HPDE6-E6E7 (cell line): ENCODE results near the gene RAF1.

Source experiments
- DNase-seq: peaks from one replicate; pipeline ENCODE4 v3.0.0; 2011; ENCODE audit warnings: missing footprints; ENCODE audit errors: extremely low spot score

The RAF1 gene

GRCh38 chr3:12591997-12592715 lies 71.8 kb downstream of the RAF1 start:
- no peak for DNase-seq

DNA sequence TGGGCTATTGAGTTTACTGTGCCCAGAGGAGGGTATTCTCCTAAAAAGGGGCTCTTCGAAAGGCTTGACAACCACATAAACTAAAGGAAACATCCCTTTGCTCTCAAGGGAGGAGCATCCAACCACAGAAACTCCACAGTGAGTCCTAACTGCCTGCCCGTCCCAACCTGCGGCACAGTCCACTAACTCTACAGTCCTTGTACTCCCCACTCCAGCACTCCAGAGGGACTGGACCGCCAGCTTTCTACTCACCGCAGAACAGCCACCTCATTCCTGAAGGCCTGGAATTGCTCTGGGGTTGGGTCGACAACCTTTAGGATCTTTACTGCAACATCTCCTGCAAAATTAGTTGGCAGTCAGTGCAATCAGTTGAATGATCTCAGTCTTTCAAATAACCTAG lies 72.5 kb downstream of the RAF1 start:
- DNase-seq, result no peak

- no peak for DNase-seq
Observed at GRCh38 chr3:12590096-12590495, 73.8 kb downstream of the RAF1 start.

GRCh38 chr3:12588039-12589009 lies 75.6 kb downstream of the RAF1 start:
- DNase-seq, result peak; percentile 1

DNA sequence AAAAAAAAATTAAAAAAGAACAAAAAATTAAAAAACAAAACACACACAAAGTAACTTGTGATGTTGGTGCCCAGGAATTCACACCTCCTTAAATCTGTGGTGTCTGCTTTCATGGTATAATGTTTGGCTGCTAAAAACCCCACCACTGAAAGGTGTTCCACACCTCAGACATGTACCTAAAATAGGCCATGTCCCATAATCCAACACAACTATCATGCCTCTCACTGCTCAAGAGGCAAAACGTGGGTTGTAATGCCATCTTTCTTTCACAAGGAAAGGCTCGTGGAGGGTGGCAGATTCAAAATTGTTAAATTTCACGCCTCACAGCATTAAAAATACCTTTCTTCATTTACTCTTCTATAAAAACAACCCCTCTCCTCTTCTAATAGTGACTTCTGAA lies 77.5 kb downstream of the RAF1 start:
- DNase-seq, result no peak

DNA sequence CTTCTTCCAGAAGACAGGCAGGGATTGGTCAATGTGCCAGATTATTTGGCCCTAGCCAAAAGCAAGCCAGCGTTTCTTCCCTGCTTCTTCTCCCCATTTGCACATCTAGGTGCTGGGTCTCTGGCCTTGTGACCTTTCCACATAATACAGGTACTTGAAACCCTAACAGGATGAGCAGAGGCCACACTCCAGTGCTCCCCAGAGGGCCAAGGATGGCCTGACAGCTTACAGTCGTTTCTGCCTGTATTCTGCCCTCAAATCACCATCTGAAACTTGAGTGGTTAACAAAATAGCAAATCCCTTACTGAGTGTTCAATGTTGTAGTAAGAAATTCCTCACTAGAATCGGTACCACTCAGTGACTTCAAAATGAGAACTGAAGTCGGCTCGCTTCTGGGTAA lies 77.9 kb downstream of the RAF1 start:
- no peak for DNase-seq

DNA sequence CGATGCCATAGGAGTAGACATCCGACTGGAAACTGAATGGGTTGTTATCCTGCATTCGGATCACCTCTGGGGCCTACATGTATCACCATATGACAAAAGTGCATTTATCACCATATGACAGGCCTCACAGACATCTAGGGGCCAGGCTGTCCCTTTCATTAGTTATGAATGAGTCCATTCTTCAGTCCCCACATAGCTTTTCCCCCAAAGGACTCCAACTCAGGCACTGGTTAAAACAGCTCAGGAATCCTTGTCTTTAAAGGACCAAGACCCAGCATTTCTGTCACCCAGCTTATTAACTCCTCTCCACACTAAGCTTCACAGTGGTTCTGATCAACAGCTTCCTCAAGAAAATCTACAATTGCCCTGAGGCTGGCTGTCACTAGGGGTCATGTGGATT lies 78.7 kb downstream of the RAF1 start:
- no peak for DNase-seq

DNA sequence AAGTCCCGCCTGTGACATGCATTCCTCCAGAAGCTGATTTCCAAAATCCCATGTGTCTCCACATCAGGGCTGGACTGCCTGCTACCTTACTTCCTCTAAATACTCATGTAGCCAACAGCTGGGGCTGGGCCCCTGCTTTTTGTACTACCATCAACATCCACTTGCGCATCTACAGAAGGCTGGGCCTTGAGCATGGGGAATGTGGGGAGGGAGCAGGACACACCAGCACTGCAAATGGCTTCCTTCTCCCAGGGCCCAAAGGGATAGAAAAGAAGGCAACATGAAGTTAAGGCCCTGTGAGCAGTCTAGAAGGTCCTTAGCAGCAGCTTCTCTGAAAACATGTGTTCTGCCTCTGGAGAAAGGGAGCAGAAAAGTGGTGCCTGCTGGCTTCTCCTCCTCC lies 79.8 kb downstream of the RAF1 start:
- no peak for DNase-seq

GRCh38 chr3:12583280-12583679 lies 80.6 kb downstream of the RAF1 start:
- DNase-seq, result no peak

GRCh38 chr3:12582730-12583129 lies 81.2 kb downstream of the RAF1 start:
- no peak for DNase-seq

DNA sequence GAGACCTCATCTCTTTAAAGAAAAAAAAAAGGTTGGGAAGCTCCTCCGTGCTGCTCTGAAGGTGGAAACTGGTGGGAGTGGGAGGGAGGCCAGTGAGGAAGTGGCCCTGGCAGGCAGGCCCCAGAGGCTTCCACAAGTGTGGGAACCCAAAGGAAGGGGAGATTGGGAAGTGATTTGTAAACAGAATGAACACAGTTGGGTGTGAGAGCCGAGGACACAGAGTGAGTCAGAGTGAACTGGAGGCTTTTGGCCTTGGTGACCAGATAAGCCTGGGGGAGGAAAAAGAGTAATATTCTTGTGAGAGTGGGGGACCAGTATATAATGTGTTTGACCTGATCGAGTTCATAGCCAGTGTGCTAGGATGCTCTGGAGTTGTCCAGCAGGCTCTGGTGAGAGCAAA lies 84.0 kb downstream of the RAF1 start:
- no peak for DNase-seq

- no peak for DNase-seq
Observed at GRCh38 chr3:12579456-12579855, 84.5 kb downstream of the RAF1 start.

DNA sequence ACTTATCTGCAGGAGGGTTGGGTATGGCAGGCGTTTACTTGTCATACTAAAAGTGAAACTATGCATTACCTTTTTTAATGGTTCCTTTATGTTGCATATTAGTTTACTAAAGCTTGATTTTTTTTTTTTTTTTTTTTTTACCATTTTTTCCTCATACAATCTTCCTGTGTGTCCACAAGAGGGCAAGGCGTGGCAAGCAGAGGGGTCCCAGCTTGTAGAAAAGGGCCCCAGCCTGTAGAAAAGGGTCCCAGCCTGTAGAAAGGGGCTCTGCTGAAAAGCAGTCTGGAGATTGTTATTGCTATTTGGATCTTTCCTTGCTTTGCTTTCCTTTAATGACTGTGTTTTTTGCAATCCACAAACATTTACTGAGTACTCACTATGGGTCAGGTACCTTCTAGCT lies 85.2 kb downstream of the RAF1 start:
- DNase-seq, result no peak

- no peak for DNase-seq
Observed at GRCh38 chr3:12577379-12577778, 86.5 kb downstream of the RAF1 start.

GRCh38 chr3:12574661-12575060 lies 89.3 kb downstream of the RAF1 start:
- no peak for DNase-seq

GRCh38 chr3:12574131-12574530 lies 89.8 kb downstream of the RAF1 start:
- DNase-seq, result no peak

- DNase-seq, result no peak
Observed at GRCh38 chr3:12571986-12572385, 91.9 kb downstream of the RAF1 start.

DNA sequence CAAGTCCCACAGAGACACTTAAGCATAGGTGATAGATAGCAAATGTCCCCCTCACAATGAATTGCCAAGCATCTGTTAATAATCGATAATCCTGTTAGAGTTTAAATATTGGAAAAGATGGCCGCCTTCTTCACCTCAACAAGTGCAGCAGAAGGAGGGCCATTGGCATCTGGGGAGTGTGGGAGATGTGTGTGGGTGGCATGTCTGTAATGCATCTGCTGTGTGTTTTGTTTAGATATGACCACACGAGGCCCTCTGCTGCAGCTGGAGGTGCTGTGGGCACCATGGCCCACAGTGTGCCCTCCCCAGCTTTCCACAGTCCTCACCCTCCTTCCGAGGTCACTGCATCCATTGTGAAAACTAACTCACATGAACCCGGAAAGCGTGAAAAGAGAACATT lies 94.1 kb downstream of the RAF1 start:
- DNase-seq, result no peak

GRCh38 chr3:12568747-12569146 lies 95.2 kb downstream of the RAF1 start:
- DNase-seq, result no peak

DNA sequence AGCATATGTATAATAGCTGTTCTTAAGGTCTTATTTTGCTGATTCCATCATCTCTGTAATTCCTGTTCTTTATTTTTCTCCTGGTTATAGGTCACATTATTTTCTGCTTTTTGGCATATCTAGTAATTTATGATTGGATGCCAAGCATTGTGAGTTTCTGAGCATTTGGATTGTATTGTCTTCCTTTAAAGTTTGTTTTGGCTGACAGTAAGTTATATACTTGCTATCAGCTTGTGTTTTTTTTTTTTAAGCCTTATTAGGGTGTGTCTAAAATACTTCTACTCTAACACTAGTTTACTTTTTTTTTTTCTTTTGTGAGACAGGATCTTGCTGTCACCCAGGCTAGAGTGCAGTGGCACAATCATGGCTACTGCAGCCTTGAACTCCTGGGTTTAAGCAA lies 96.9 kb downstream of the RAF1 start:
- DNase-seq, result no peak

DNA sequence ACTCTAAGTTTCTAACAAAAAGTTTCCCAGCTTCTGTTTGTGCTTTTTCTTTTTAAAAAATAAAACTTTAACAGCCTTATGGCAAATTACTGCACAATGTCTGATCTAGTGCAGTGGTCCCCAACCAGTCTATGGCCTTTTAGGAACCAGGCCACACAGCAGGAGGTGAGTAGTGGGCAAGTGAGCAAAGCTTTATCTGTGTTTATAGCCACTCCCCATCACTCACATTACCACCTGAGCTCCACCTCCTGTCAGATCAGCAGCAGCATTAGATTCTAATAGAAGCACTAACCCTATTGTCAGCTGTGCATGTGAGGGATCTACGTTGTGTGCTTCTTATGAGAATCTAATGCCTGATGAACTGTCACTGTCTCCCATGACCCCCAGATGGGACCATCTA lies 101.5 kb downstream of the RAF1 start:
- DNase-seq, result no peak

GRCh38 chr3:12561397-12561796 lies 102.5 kb downstream of the RAF1 start:
- DNase-seq, result no peak
